ENCODE results near the gene MFN1.

The MFN1 gene

DNA sequence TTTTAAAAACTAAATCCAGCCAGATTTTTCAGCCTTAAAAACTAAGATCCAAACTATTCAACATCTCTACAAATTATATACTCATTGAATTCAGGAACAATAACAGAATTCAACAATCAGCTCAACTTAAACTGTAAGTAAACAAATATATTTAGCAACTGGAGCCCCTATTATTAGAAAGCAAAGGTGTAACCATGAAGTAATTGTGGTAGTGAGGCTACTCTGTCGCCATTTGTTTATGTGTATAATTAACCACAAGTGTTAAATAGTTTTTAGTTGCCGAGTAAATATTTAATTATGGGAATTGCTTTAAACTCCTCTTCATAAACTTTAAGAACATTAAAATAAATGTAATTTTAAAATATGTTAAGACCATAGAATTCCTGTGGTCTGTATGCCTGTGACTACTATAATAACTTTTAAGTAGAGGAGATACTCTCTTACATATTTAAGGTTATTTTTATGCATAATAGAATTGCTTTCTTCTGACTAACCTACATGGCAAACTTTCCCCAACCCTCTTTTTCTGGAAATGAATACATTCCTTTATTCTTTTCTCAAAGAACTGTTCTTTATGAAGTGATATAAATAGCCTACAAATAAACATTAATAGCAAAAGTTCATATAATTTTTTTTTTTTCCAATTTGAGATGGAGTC is 51.2 kb downstream of the MFN1 start (continued):
- TF ChIP-seq POU6F1 (CRISPR knock-in tag; IDR thresholded peaks at IDR 0.05; ENCODE audit: borderline replicate concordance, low read depth) (no peak), CSRNP3 (CRISPR knock-in tag; IDR thresholded peaks at IDR 0.05) (no peak)

- ATAC-seq = no peak
- TF ChIP-seq, protein P1, sequence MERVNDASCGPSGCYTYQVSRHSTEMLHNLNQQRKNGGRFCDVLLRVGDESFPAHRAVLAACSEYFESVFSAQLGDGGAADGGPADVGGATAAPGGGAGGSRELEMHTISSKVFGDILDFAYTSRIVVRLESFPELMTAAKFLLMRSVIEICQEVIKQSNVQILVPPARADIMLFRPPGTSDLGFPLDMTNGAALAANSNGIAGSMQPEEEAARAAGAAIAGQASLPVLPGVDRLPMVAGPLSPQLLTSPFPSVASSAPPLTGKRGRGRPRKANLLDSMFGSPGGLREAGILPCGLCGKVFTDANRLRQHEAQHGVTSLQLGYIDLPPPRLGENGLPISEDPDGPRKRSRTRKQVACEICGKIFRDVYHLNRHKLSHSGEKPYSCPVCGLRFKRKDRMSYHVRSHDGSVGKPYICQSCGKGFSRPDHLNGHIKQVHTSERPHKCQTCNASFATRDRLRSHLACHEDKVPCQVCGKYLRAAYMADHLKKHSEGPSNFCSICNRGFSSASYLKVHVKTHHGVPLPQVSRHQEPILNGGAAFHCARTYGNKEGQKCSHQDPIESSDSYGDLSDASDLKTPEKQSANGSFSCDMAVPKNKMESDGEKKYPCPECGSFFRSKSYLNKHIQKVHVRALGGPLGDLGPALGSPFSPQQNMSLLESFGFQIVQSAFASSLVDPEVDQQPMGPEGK (CRISPR knock-in tag; IDR thresholded peaks at IDR 0.05; ENCODE audit: borderline replicate concordance) = no peak
- TF ChIP-seq CREB5 (CRISPR knock-in tag; IDR thresholded peaks at IDR 0.05; ENCODE audit: low read depth) (no peak), SNAI2 (CRISPR knock-in tag; IDR thresholded peaks at IDR 0.05) (no peak), RARB (CRISPR knock-in tag; IDR thresholded peaks at IDR 0.05) (no peak), PPARA (CRISPR knock-in tag; IDR thresholded peaks at IDR 0.05; ENCODE audit: borderline replicate concordance) (no peak), ZNF8 (CRISPR knock-in tag; IDR thresholded peaks at IDR 0.05) (no peak), GLIS3 (CRISPR knock-in tag; IDR thresholded peaks at IDR 0.05) (no peak), TCF4 (CRISPR knock-in tag; IDR thresholded peaks at IDR 0.05; ENCODE audit: borderline replicate concordance) (no peak), BACH2 (CRISPR knock-in tag; IDR thresholded peaks at IDR 0.05; ENCODE audit: borderline replicate concordance) (no peak), ZC3H10 (CRISPR knock-in tag; IDR thresholded peaks at IDR 0.05) (no peak), ZFP30 (CRISPR knock-in tag; IDR thresholded peaks at IDR 0.05) (no peak), ESRRG (CRISPR knock-in tag; IDR thresholded peaks at IDR 0.05) (no peak), TOX (CRISPR knock-in tag; IDR thresholded peaks at IDR 0.05; ENCODE audit: borderline replicate concordance) (no peak), POU6F1 (CRISPR knock-in tag; IDR thresholded peaks at IDR 0.05; ENCODE audit: borderline replicate concordance, low read depth) (no peak), CSRNP3 (CRISPR knock-in tag; IDR thresholded peaks at IDR 0.05) (no peak), CSDC2 (CRISPR knock-in tag; IDR thresholded peaks at IDR 0.05) (no peak), ISL1 (CRISPR knock-in tag; IDR thresholded peaks at IDR 0.05) (no peak), ZNF565 (CRISPR knock-in tag; conservative IDR thresholded peaks at IDR 0.05; ENCODE audit: low read depth) (no peak), ZNF70 (CRISPR knock-in tag; IDR thresholded peaks at IDR 0.05) (no peak), ARNTL (CRISPR knock-in tag; IDR thresholded peaks at IDR 0.05; ENCODE audit: borderline replicate concordance, low read depth) (no peak)
These were observed 54.1 kb downstream of the MFN1 start for GRCh38 chr3:179401561-179401960.

GRCh38 chr3:179402963-179403362 is 55.5 kb downstream of the MFN1 start:
- ATAC-seq = no peak
- TF ChIP-seq ZNF565 (CRISPR knock-in tag; conservative IDR thresholded peaks at IDR 0.05; ENCODE audit: low read depth) (no peak), ZNF70 (CRISPR knock-in tag; IDR thresholded peaks at IDR 0.05) (no peak), RARB (CRISPR knock-in tag; IDR thresholded peaks at IDR 0.05) (no peak), TCF4 (CRISPR knock-in tag; IDR thresholded peaks at IDR 0.05; ENCODE audit: borderline replicate concordance) (no peak), ZNF8 (CRISPR knock-in tag; IDR thresholded peaks at IDR 0.05) (no peak), CSDC2 (CRISPR knock-in tag; IDR thresholded peaks at IDR 0.05) (no peak), ESRRG (CRISPR knock-in tag; IDR thresholded peaks at IDR 0.05) (no peak), POU6F1 (CRISPR knock-in tag; IDR thresholded peaks at IDR 0.05; ENCODE audit: borderline replicate concordance, low read depth) (no peak)
- TF ChIP-seq, protein P1 (CRISPR knock-in tag; IDR thresholded peaks at IDR 0.05; ENCODE audit: borderline replicate concordance) = no peak

Data from SK-N-SH treated with all-trans-retinoic acid at 6 μM for 48 hours (cell line).